C4-2B (cell line): ENCODE measurements around the gene EYA4.

ENCODE experiments used
- CTCF ChIP-seq: fragments of 450-650 bp; conservative IDR thresholded peaks from 2 replicates; pipeline ENCODE4 v1.5.1; 2017; ENCODE audit warnings: mild to moderate bottlenecking
- ZFX ChIP-seq: fragments of 450-650 bp; IDR thresholded peaks from 2 replicates; pipeline ENCODE4 v1.6.1; 2017

DNA sequence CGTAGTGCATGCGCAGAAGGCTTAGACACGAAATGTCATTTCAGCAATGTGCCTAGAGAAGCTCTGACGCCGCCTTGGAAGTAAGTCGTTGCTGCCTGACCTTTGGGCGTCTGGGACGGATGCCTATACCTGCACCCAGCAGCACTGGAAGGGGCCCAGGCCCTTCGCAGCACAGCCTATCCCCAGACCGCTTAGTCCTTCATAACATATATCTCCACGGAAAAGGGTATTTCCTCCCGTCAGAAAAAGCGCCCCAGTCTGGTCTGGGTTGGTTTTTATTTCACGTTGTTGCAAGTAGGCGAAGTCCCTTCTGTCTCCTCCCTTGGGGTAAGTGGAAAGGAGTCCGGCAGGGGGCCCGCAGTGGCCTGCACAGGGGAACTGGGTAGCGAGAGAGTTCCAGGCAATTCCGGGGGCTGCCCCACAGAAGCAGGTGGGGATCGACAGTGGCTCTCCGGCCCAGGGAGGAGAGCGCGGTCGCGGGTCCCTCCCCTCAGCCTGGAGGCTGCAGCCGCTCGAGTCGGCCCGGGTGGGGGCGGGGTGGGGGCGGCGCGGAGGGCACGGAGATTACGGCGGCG is 559 bp upstream of the EYA4 start:
- TF ChIP-seq CTCF (no peak), ZFX (no peak)
